Fibroblast of lung (primary cell): ENCODE data around the gene THBS1.

Experiments
- CTCF ChIP-seq, 2 donors: IDR thresholded peaks in 1 of 2; conservative IDR thresholded peaks in 1 of 2; 1 replicate in 1 of 2; 2 replicates in 1 of 2; pipeline ENCODE4 v1.5.1; 2011 to 2012; ENCODE audit warnings: low read length in 2 of 2, control low read depth in 1 of 2, inconsistent platforms in 1 of 2, low read depth in 1 of 2, mild to moderate bottlenecking in 1 of 2
- EZH2 ChIP-seq: IDR thresholded peaks from 2 replicates; pipeline ENCODE4 v1.5.1; 2012; ENCODE audit warnings: low read length, control low read depth, mild to moderate bottlenecking; ENCODE audit errors: missing control alignments

GRCh38 chr15:39593656-39594445 is 13.0 kb downstream of the THBS1 start:
- no peak for TF ChIP-seq CTCF (conservative IDR thresholded peaks at IDR 0.05 in 1 of 2, IDR thresholded peaks at IDR 0.05 in 1 of 2; ENCODE audit: low read depth in 1 of 2, low read length in 2 of 2)
- TF ChIP-seq EZH2: no peak
